A172 (cell line): ENCODE data around the gene CARD10. TPM values are rescaled to one million over a fixed set of nuclear protein-coding genes. Genes with fewer than 3 reads are reported as not detected.

Source experiments
- DNase-seq: peaks from one replicate; pipeline ENCODE4 v3.0.0-alpha.2; 2015; ENCODE audit warnings: low spot score
- total RNA-seq: library from RNA; depleted of rRNA; stranded (reverse); fragments of >200 nt; shearing (Covaris generic); gene quantifications from 2 replicates; pipeline ENCODE4 v1.2.3, GENCODE V29; 2014; rRNA removed

CARD10 gene
- total RNA-seq = 20.4 and 41.0 TPM in 2 replicates

- no peak for DNase-seq
Observed at GRCh38 chr22:37519268-37520195, at the start of gene CARD10. Gene CARD10 (minus strand): TSS chr22:37519415. CDS start chr22:37519200, 215 bp downstream.

GRCh38 chr22:37568448-37569008 is 49.3 kb upstream of the CARD10 start:
- DNase-seq = no peak

GRCh38 chr22:37568012-37568411 is 48.8 kb upstream of the CARD10 start:
- no peak for DNase-seq

- peak; percentile 56 for DNase-seq
Observed at GRCh38 chr22:37566903-37567798, 47.9 kb upstream of the CARD10 start.

- DNase-seq = no peak
Observed at GRCh38 chr22:37566329-37566837, 47.2 kb upstream of the CARD10 start.

GRCh38 chr22:37565830-37566229 is 46.6 kb upstream of the CARD10 start:
- no peak for DNase-seq

GRCh38 chr22:37564111-37564711 is 45.0 kb upstream of the CARD10 start:
- DNase-seq = no peak

- DNase-seq = peak; percentile 85
Observed at GRCh38 chr22:37563153-37564081, 44.2 kb upstream of the CARD10 start.

GRCh38 chr22:37562049-37562875 is 43.0 kb upstream of the CARD10 start:
- no peak for DNase-seq

GRCh38 chr22:37561212-37562048 is 42.2 kb upstream of the CARD10 start:
- DNase-seq = peak; percentile 61

GRCh38 chr22:37560608-37561211 is 41.5 kb upstream of the CARD10 start:
- DNase-seq = peak; percentile 34

- DNase-seq = no peak
Observed at GRCh38 chr22:37559901-37560607, 40.8 kb upstream of the CARD10 start, which contains the start of gene CDC42EP1. Gene CDC42EP1 (plus strand): TSS chr22:37560480. CDS start chr22:37566350, 5,870 bp downstream.

- no peak for DNase-seq
Observed at GRCh38 chr22:37559521-37559900, 40.3 kb upstream of the CARD10 start.

- no peak for DNase-seq
Observed at GRCh38 chr22:37558815-37559214, 39.6 kb upstream of the CARD10 start.

GRCh38 chr22:37557321-37558001 is 38.2 kb upstream of the CARD10 start:
- no peak for DNase-seq

GRCh38 chr22:37556710-37557109 is 37.5 kb upstream of the CARD10 start:
- no peak for DNase-seq

- DNase-seq = no peak
Observed at GRCh38 chr22:37555029-37555428, 35.8 kb upstream of the CARD10 start.
